ENCODE measurements around the gene CANT1. TPM values are rescaled to one million over a fixed set of nuclear protein-coding genes. Genes with fewer than 3 reads are reported as not detected.

CANT1 gene
- total and polyA plus RNA-seq, 2 donors from 2014 or later, result 23.0 to 56.6 TPM

GRCh38 chr17:78966910-78967600 lies 42.5 kb downstream of the CANT1 start:
- no peaks in the 10 kb centered on the region for H3K27me3 ChIP-seq (ENCODE audit: control insufficient read depth, insufficient read depth, low read length)
- no peak overlapping the region for H3K4me3 ChIP-seq (ENCODE audit: low read length in 3 of 3)
- H3K36me3 ChIP-seq (ENCODE audit: control insufficient read depth in 2 of 3, insufficient read depth in 3 of 3, low read length in 3 of 3), result no peaks in the 10 kb centered on the region
- intact Hi-C loops (cut with DNase I), result no loop called here
- no peak overlapping the region for H3K9ac ChIP-seq (ENCODE audit: low read length in 3 of 3)
- peak in 1 of 5 donors; percentile 65 for DNase-seq
- peaks cover 0 to 13% (median 5%) of the 10 kb centered on the region in 3 donors for H3K4me1 ChIP-seq (ENCODE audit: control insufficient read depth in 2 of 3, insufficient read depth in 2 of 3, low read depth in 1 of 3, low read length in 3 of 3)
- no peak for FAIRE-seq
- H3K9me3 ChIP-seq (ENCODE audit: control insufficient read depth in 2 of 3, insufficient read depth in 1 of 3, low read length in 3 of 3), result no peaks in the 10 kb centered on the region
- TF ChIP-seq CTCF (IDR thresholded peaks at IDR 0.05; ENCODE audit: borderline replicate concordance, extremely low read depth, insufficient read depth), result no peak
- no peak overlapping the region for H3K27ac ChIP-seq (ENCODE audit: low read depth in 2 of 2, low read length in 2 of 2)

- TF ChIP-seq CTCF (IDR thresholded peaks at IDR 0.05; ENCODE audit: borderline replicate concordance, extremely low read depth, insufficient read depth), result no peak
- Histone ChIP-seq H3K36me3 (ENCODE audit: control insufficient read depth in 2 of 3, insufficient read depth in 3 of 3, low read length in 3 of 3) (no peaks in the 10 kb centered on the region), H3K27ac (ENCODE audit: low read depth in 2 of 2, low read length in 2 of 2) (no peak overlapping the region), H3K27me3 (ENCODE audit: control insufficient read depth, insufficient read depth, low read length) (no peaks in the 10 kb centered on the region), H3K4me1 (ENCODE audit: control insufficient read depth in 2 of 3, insufficient read depth in 2 of 3, low read depth in 1 of 3, low read length in 3 of 3) (peaks cover 0 to 7% (median 5%) of the 10 kb centered on the region in 3 donors), H3K4me3 (ENCODE audit: low read length in 3 of 3) (no peak overlapping the region), H3K9me3 (ENCODE audit: control insufficient read depth in 2 of 3, insufficient read depth in 1 of 3, low read length in 3 of 3) (no peaks in the 10 kb centered on the region), H3K9ac (ENCODE audit: low read length in 3 of 3) (no peak overlapping the region)
- intact Hi-C loops (cut with DNase I), result no loop called here
- DNase-seq (peak in 2 of 5 donors; percentile 35 to 81), FAIRE-seq (no peak)
These were observed 43.3 kb downstream of the CANT1 start for GRCh38 chr17:78966123-78966813.

GRCh38 chr17:78965491-78965924 lies 44.1 kb downstream of the CANT1 start:
- intact Hi-C loops (cut with DNase I), result no loop called here
- H3K27ac ChIP-seq (ENCODE audit: low read depth in 2 of 2, low read length in 2 of 2), result no peak overlapping the region
- H3K4me1 ChIP-seq (ENCODE audit: control insufficient read depth in 2 of 3, insufficient read depth in 2 of 3, low read depth in 1 of 3, low read length in 3 of 3), result peaks cover 0 to 3% (median 0%) of the 10 kb centered on the region in 3 donors
- no peaks in the 10 kb centered on the region for H3K9me3 ChIP-seq (ENCODE audit: control insufficient read depth in 2 of 3, insufficient read depth in 1 of 3, low read length in 3 of 3)
- TF ChIP-seq CTCF (IDR thresholded peaks at IDR 0.05; ENCODE audit: borderline replicate concordance, extremely low read depth, insufficient read depth), result no peak
- DNase-seq (peak in 1 of 5 donors; percentile 39), FAIRE-seq (no peak)
- no peak overlapping the region for H3K9ac ChIP-seq (ENCODE audit: low read length in 3 of 3)
- H3K4me3 ChIP-seq (ENCODE audit: low read length in 3 of 3), result no peak overlapping the region
- no peaks in the 10 kb centered on the region for H3K36me3 ChIP-seq (ENCODE audit: control insufficient read depth in 2 of 3, insufficient read depth in 3 of 3, low read length in 3 of 3)
- no peaks in the 10 kb centered on the region for H3K27me3 ChIP-seq (ENCODE audit: control insufficient read depth, insufficient read depth, low read length)
